ENCODE measurements around the gene CHPT1.

GRCh38 chr12:101722392-101722791 is 25.0 kb downstream of the CHPT1 start:
- TF ChIP-seq PKNOX1 (IDR thresholded peaks at IDR 0.05), result no peak
- TF ChIP-seq ATF4 (CRISPR knock-in tag; IDR thresholded peaks at IDR 0.05), result no peak
- no peak for TF ChIP-seq RBBP5 (IDR thresholded peaks at IDR 0.05; ENCODE audit: borderline replicate concordance, insufficient read depth, low read length, poor library complexity, severe bottlenecking)
- TF ChIP-seq, protein P1, sequence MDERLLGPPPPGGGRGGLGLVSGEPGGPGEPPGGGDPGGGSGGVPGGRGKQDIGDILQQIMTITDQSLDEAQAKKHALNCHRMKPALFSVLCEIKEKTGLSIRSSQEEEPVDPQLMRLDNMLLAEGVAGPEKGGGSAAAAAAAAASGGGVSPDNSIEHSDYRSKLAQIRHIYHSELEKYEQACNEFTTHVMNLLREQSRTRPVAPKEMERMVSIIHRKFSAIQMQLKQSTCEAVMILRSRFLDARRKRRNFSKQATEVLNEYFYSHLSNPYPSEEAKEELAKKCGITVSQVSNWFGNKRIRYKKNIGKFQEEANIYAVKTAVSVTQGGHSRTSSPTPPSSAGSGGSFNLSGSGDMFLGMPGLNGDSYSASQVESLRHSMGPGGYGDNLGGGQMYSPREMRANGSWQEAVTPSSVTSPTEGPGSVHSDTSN (CRISPR knock-in tag; IDR thresholded peaks at IDR 0.05; ENCODE audit: low read depth), result no peak
- TF ChIP-seq, protein P1 (tag; conservative IDR thresholded peaks at IDR 0.05; ENCODE audit: low read depth), result no peak
- TF ChIP-seq SIN3A (IDR thresholded peaks at IDR 0.05; ENCODE audit: borderline replicate concordance in 2 of 2, control insufficient read depth in 1 of 2, low read depth in 2 of 2, low read length in 2 of 2), result no peak
- no peak for TF ChIP-seq YY1 (IDR thresholded peaks at IDR 0.05; ENCODE audit: borderline replicate concordance in 1 of 3, control insufficient read depth in 1 of 3, extremely low read depth in 1 of 3, insufficient read depth in 3 of 3, insufficient read length in 1 of 3, insufficient replicate concordance in 2 of 3, low read depth in 1 of 3, low read length in 2 of 3)

All from K562 (cell line).